GM06990 (cell line): Measurements from ENCODE around the gene HDAC11.

ENCODE experiments used
- DNase-seq: peaks from one replicate; pipeline ENCODE4 v3.0.0-alpha.2; 2011; ENCODE audit not compliant: insufficient read length; ENCODE audit errors: extremely low read depth
- H3K27me3 ChIP-seq: replicated peaks from 2 replicates; pipeline ENCODE4 v1.6.0; 2011; ENCODE audit warnings: low read length; ENCODE audit not compliant: control insufficient read depth, insufficient read depth
- H3K36me3 ChIP-seq: 2 replicates; pipeline ENCODE4 v1.5.1; 2011; ENCODE audit warnings: low read length; ENCODE audit not compliant: control insufficient read depth, insufficient read depth
- H3K4me3 ChIP-seq: replicated peaks from 2 replicates; pipeline ENCODE4 v1.5.1; 2011; ENCODE audit warnings: low read depth, mild to moderate bottlenecking, control low read depth, low read length
- TF ChIP-seq, protein P1 (sequence below): IDR thresholded peaks from 2 replicates; pipeline ENCODE4 v1.5.1; 2011; ENCODE audit warnings: low read length, control low read depth, mild to moderate bottlenecking, inconsistent platforms; ENCODE audit not compliant: insufficient read depth, poor library complexity, severe bottlenecking

Gene HDAC11

DNA sequence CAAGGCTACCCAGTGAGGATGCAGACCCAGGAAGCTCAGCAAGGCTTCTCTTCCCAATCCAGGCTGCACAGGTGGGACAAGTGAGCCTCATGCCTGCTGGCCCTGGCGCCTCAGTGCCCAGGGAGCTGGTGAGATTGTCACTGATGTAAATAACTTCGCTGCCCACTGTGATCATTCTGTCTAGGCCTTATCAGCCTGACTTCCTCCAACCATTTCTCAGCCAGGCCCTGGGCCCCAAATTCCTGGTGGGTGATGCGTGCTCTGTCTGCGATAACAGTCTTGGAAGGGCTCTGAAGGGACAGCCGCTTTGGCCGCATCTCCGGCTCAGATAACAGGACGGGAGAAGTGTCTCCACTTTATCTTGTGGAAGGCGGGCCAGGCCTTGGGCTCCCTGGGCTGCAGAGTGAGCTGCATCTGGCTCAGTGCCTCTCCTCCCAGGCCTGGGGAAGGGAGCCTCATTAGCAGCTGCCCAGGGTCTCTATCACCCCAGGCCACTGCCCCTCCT is 66.6 kb downstream of the HDAC11 start:
- TF ChIP-seq, protein P1, sequence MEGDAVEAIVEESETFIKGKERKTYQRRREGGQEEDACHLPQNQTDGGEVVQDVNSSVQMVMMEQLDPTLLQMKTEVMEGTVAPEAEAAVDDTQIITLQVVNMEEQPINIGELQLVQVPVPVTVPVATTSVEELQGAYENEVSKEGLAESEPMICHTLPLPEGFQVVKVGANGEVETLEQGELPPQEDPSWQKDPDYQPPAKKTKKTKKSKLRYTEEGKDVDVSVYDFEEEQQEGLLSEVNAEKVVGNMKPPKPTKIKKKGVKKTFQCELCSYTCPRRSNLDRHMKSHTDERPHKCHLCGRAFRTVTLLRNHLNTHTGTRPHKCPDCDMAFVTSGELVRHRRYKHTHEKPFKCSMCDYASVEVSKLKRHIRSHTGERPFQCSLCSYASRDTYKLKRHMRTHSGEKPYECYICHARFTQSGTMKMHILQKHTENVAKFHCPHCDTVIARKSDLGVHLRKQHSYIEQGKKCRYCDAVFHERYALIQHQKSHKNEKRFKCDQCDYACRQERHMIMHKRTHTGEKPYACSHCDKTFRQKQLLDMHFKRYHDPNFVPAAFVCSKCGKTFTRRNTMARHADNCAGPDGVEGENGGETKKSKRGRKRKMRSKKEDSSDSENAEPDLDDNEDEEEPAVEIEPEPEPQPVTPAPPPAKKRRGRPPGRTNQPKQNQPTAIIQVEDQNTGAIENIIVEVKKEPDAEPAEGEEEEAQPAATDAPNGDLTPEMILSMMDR: no peak
- Histone ChIP-seq H3K27me3 (peaks cover 2% of the 10 kb centered on the region), H3K36me3 (no peaks in the 10 kb centered on the region), H3K4me3 (no peak overlapping the region)
- DNase-seq: no peak

- TF ChIP-seq, protein P1: no peak
- Histone ChIP-seq H3K36me3 (no peaks in the 10 kb centered on the region), H3K27me3 (peaks cover 2% of the 10 kb centered on the region), H3K4me3 (no peak overlapping the region)
- DNase-seq: no peak
These were observed 67.7 kb downstream of the HDAC11 start for GRCh38 chr3:13547591-13548371.

DNA sequence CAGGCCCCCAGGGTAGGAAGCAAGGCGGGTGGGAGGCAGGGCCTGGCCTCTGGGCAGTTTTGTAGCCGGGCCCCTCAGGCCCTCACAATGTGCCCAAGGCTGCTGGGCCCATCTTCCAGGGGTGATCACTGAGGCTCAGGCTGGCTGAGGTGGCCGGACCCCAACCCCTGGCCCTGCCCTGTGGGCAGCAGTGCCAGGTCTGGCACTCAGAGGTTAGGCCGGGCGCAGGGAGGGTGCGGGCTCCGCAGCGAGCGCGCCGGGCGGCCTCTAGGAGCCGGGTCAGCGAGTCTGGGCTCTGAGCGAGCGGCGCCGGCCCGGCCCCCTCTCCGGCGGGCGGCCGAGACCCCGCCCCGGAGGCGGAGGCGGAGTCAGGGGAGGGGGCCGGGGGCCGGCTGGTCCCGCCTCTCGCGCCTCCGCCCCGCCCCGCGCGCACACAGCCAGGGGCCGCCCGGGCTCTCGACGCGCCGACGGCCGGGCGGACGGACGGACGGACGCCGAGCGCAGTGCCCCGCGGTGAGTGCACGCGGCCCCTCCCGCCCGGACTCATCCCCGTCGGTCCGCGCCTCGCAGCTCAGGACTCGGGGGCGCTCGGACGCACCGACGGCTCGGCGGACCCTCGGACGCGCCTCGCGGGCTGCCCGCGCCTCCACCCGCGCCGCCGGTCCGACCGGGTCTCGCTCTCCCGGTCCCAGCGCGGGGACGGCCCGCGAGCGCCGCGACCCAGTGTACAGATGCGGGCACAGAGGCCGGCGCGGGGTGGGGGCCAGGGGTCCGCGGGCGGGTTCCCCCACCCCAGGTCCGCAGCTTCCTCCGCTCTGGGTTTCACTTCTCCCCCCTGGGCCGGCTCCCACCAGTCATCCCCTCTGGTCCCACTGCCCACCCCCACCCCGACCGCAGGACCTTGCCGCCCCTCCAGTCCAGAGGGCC is 68.9 kb downstream of the HDAC11 start, which contains the start of gene FBLN2:
Gene FBLN2 (plus strand): TSS at position 430 of the 927 bp plus-strand sequence. CDS start 21,231 bp downstream, outside the sequence.
- DNase-seq: no peak
- no peak within 1 kb of the TSS for H3K4me3 ChIP-seq
- peaks cover 2% of the 10 kb centered on the region for H3K27me3 ChIP-seq
- TF ChIP-seq, protein P1: no peak
- H3K36me3 ChIP-seq: no peaks in the 10 kb centered on the region

DNA sequence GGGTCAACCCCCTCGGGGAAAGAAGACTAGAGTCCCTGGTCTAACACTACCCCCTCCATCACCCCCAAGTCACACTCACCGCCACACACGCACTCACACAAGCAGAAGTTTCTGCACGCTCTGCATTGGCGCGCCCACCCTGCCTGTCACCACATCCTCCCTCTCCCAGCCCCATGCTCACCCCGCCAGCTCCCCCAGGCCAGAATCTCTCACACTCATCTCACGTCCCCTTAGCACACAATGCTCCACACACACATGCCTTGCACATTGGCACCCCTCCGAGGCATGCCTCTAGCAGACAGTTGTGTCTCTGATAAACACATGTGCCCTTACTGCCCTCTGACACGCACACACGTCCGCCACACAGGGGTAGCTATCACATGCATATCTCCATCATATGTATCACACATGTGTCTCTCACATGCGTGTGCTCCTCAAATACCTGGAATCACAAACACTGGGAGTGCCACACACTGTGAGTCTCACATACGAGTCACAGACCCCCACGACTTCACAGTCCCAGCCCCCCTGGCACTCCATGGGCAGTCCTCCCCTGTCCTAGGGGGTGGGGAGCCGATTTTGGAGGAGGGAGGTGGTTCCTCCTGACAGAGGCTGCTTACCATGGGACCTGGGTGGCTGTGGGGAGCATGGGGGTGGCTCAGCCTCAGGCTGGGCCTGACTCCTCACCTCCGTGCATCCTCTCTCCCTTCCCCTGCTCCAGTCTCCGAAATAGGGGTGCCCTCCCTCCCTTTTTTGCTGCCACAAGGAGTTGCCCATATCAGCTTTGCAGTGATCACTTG is 69.7 kb downstream of the HDAC11 start:
- no peak for DNase-seq
- no peaks in the 10 kb centered on the region for H3K36me3 ChIP-seq
- TF ChIP-seq, protein P1: no peak
- H3K27me3 ChIP-seq: peaks cover 4% of the 10 kb centered on the region
- no peak overlapping the region for H3K4me3 ChIP-seq

DNA sequence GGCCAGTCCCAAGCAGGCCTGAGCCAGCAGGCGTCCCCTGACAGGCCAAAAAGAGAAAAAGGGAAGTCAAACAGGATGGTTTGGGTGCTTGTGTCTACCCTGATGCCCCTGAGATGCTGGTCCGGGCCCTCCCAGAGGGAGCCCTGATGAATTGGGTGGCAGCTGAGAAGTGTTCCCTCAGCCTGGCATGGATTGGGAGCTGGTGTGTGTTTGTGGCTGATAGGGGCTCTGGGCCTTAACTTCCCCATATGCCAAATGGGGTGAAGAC is 70.3 kb downstream of the HDAC11 start:
- no peak for DNase-seq
- no peak overlapping the region for H3K4me3 ChIP-seq
- TF ChIP-seq, protein P1: no peak
- no peaks in the 10 kb centered on the region for H3K36me3 ChIP-seq
- H3K27me3 ChIP-seq: peaks cover 4% of the 10 kb centered on the region
